GM12874 (cell line): ENCODE measurements around the gene NPAS4.

Source experiments
- TF ChIP-seq, protein P1 (sequence below): IDR thresholded peaks from 2 replicates; pipeline ENCODE4 v1.5.1; 2011; ENCODE audit warnings: low read depth, mild to moderate bottlenecking, control low read depth, low read length, moderate library complexity; ENCODE audit not compliant: insufficient read depth

Gene NPAS4

DNA sequence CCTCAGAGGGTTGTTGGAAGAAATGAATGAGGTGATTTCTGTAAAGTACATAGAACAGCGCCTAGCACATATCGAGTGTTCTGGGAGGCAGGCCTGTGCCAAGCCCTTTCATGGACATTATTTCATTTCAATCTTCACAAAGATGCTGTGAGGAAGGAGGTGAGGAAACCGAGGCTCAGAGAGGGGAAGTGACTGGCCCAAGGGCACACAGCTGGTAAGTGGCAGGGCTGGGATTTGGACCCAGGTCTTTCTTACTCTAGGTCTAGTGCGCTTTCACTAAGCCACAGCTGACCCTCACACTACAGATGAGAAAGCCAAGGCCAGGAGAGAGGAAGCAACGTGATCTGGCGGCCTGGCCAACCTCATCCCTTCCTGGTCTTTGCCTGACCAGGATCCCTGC lies 47.9 kb downstream of the NPAS4 start:
- TF ChIP-seq, protein P1, sequence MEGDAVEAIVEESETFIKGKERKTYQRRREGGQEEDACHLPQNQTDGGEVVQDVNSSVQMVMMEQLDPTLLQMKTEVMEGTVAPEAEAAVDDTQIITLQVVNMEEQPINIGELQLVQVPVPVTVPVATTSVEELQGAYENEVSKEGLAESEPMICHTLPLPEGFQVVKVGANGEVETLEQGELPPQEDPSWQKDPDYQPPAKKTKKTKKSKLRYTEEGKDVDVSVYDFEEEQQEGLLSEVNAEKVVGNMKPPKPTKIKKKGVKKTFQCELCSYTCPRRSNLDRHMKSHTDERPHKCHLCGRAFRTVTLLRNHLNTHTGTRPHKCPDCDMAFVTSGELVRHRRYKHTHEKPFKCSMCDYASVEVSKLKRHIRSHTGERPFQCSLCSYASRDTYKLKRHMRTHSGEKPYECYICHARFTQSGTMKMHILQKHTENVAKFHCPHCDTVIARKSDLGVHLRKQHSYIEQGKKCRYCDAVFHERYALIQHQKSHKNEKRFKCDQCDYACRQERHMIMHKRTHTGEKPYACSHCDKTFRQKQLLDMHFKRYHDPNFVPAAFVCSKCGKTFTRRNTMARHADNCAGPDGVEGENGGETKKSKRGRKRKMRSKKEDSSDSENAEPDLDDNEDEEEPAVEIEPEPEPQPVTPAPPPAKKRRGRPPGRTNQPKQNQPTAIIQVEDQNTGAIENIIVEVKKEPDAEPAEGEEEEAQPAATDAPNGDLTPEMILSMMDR = no peak

DNA sequence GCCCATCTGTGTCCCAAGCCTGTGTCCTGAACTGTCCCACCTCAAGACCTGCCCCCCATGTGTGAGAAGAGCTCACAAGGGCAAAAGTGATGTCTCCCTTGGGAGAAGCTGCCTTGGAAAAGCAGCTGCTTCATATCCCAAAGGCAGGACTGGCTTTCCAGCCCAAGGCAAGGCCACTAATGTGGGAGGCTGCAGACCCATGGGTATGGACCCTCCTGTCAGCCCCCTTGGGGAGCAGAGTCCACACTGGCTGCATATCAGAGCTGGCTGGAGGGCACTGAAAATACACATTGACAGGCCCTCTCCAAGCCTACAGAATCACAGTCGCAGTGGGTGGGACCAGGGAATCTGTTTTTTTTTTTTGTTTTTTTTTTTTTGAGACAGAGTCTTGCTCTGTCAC lies 48.6 kb downstream of the NPAS4 start:
- TF ChIP-seq, protein P1 = no peak

GRCh38 chr11:66470015-66470414 lies 49.2 kb downstream of the NPAS4 start:
- TF ChIP-seq, protein P1 = no peak

DNA sequence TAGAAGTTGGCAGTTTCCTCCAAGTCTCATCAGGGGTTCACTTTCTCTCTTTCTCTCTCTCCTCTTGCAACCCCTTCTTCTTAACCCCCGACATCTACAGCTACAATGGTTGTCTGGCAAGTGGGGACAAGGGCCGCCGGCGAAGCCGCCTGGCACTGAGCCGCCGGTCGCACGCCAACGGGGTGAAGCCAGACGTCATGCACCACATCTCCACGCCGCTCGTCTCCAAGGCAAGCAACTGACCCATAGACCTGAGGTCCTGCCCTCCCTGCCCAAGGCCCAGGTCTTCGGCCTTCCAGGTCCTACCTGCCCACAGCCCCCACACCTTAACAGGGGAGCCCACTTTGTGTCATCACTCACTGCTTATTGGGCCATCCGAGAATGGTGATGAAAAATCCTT lies 50.3 kb downstream of the NPAS4 start:
- TF ChIP-seq, protein P1 = no peak

GRCh38 chr11:66472054-66472453 lies 51.2 kb downstream of the NPAS4 start:
- TF ChIP-seq, protein P1 = no peak

GRCh38 chr11:66473167-66473566 lies 52.3 kb downstream of the NPAS4 start:
- TF ChIP-seq, protein P1 = no peak

DNA sequence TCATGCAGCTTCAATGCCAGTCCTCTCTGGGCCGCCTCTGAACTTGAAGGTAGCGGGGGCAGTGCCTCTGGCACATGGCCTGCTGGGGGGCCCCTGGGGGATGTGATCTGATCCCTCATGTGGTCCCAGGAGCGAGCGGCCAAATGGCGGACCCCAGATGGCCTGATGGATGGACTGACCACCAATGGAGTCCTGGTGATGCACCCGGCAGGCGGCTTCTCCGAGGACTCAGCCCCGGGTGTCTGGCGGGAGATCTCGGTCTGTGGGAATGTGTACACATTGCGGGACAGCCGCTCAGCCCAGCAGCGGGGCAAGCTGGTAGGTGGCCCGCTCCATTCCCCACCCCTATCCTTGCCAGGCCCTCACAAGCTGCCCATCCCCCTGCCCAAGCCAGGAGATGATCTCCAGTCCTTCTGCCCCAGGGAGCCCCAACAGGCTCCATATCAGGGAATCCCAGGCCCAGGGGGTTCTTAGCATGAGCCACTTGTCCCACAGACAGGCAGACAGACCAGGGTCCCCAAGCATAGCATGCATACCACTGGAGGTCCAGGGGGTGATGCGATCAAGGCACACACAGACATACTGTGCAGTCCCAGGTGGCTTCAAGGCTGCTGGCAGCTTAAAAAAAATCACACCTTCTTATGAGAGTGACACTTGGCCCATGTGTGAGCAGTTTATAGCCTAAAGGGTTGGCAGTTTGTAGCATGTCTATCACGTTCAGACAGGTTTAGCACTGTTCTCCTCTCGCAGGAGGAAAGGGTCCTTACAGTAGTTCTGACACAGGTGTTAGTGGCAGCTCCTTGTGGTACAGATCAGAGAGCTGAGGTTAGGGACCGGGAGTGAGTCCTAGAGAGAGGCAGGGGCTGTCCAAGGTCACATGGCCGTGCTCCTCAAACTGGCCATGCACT lies 53.0 kb downstream of the NPAS4 start:
- TF ChIP-seq, protein P1 = no peak
